ENCODE measurements around the gene SIPA1L3.

DNA sequence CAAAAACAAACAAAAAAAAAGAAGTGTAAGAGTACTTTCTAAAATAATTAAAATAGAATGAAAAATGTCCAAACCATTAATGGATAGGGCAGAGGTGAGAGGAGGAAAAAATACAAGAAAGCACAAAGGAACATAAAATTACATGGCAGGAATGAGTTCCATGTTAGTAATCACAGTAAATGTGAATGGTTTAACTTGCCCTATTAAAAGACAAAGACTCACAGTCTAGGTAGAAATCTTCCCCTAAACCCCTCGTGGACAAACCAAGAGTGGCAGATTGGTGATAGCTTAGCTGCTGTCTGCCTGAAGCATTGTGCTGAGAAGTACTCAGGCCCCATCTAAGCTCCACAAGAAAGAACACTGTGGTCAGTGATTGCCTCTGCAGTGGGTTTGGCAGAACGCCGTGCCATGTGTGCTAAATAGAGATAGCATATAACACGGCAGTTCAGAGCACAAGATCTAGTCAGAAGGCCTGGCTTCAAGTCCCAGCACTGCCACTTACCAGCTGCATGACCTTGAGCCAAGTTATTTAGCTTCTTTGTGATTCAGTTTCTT is 213.5 kb downstream of the SIPA1L3 start:
- TF ChIP-seq, protein P1, sequence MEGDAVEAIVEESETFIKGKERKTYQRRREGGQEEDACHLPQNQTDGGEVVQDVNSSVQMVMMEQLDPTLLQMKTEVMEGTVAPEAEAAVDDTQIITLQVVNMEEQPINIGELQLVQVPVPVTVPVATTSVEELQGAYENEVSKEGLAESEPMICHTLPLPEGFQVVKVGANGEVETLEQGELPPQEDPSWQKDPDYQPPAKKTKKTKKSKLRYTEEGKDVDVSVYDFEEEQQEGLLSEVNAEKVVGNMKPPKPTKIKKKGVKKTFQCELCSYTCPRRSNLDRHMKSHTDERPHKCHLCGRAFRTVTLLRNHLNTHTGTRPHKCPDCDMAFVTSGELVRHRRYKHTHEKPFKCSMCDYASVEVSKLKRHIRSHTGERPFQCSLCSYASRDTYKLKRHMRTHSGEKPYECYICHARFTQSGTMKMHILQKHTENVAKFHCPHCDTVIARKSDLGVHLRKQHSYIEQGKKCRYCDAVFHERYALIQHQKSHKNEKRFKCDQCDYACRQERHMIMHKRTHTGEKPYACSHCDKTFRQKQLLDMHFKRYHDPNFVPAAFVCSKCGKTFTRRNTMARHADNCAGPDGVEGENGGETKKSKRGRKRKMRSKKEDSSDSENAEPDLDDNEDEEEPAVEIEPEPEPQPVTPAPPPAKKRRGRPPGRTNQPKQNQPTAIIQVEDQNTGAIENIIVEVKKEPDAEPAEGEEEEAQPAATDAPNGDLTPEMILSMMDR (conservative IDR thresholded peaks at IDR 0.05): no peak
- TF ChIP-seq ZFX (IDR thresholded peaks at IDR 0.05): no peak

Data from C4-2B (cell line).